Right lobe of liver (tissue), 4 donors: ENCODE measurements around the gene TRPM3.

Experiments used
- CTCF ChIP-seq, 4 donors: fragments of 200-600 bp in 3 of 4; fragments of 450-650 bp in 1 of 4; IDR thresholded peaks; one replicate each; pipeline versions ENCODE4 v1.5.1 to v1.8.0; 2016 to 2022; ENCODE audit warnings: antibody characterized with exemption in 4 of 4, mild to moderate bottlenecking in 2 of 4
- POLR2A ChIP-seq: fragments of 450-650 bp; IDR thresholded peaks from one replicate; pipeline ENCODE4 v1.6.1; 2017; ENCODE audit warnings: antibody characterized with exemption, mild to moderate bottlenecking
- donor health status: DM: no; HTN: no; CAD: no.
- donor health status: DM: no; HTN: no; CAD: no.
- donor health status: DM: no; HTN: yes; CAD: no.

DNA sequence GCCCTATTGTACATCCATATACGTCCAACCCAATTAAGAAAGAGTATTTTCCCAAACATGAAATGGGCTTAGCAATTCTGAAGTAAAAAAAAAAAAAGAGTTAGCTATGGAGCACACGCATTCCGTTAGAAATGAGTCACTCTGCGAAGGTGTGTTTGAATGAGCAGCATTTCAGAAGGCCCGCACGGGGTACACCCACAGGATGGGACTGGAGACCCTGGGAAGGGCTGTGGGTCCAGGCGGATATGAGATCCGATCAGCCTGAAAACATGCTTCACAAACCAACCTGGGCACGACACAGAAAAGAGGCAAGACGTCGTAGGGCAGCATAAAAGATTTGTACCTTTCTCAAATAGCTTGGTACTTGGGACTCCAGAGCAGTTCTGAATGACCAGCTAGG is 533.0 kb downstream of the TRPM3 start:
- TF ChIP-seq CTCF (IDR thresholded peaks at IDR 0.05) (no peak), POLR2A (no peak)
